NT2/D1 (cell line): ENCODE data around the gene ALAS2.
"Not testable (repeated sequence)": the region's sequence is repeated elsewhere in the genome, so short reads cannot be mapped to it uniquely, and the experiment has no call there.

ENCODE experiments used
- SUZ12 ChIP-seq: IDR thresholded peaks from 2 replicates; pipeline ENCODE4 v1.6.1; 2011; ENCODE audit not compliant: insufficient read length, insufficient read depth; ENCODE audit errors: extremely low read depth
- YY1 ChIP-seq: IDR thresholded peaks from 2 replicates; pipeline ENCODE4 v1.6.1; 2011; ENCODE audit not compliant: insufficient read length, insufficient read depth
- ZNF274 ChIP-seq: IDR thresholded peaks from 2 replicates; pipeline ENCODE4 v1.6.1; 2011; ENCODE audit warnings: mild to moderate bottlenecking, low read depth, low read length

DNA sequence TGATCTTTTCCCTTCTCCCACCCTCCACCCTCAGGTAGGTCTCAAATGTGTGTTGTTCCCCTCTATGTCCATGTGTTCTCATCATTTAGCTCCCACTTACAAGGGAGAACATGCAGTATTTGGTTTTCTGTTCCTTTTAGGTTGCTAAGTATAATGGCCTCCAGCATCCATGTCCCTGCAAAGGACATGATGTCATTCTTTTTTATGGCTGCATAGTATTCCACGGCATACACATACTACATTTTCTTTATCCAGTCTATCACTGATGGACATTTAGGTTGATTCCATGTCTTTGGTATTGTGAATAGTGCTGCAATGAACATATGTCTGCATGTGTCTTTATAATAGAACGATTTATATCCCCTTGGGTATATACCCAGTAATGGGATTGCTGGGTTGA is 47.5 kb downstream of the ALAS2 start:
- not testable (repeated sequence) for TF ChIP-seq YY1, ZNF274, SUZ12
